Measurements from ENCODE around the gene FBXO42.

FBXO42 gene

GRCh38 chr1:16351994-16352841 is at the start of gene FBXO42:
FBXO42 (minus strand) TSS chr1:16352480; CDS start chr1:16315418, 37,062 bp downstream.
- peak; percentile 98 for DNase-seq (ENCODE audit: low spot score)

- DNase-seq (ENCODE audit: low spot score): no peak
Observed at GRCh38 chr1:16398371-16398953, 46.2 kb upstream of the FBXO42 start.

- DNase-seq (ENCODE audit: low spot score): no peak
Observed at GRCh38 chr1:16397120-16397519, 44.8 kb upstream of the FBXO42 start.

- no peak for DNase-seq (ENCODE audit: low spot score)
Observed at GRCh38 chr1:16396591-16396990, 44.3 kb upstream of the FBXO42 start.

GRCh38 chr1:16394977-16395376 is 42.7 kb upstream of the FBXO42 start:
- no peak for DNase-seq (ENCODE audit: low spot score)

GRCh38 chr1:16393570-16394521 is 41.6 kb upstream of the FBXO42 start:
- peak; percentile 37 for DNase-seq (ENCODE audit: low spot score)

GRCh38 chr1:16392740-16393569 is 40.7 kb upstream of the FBXO42 start:
- DNase-seq (ENCODE audit: low spot score): no peak

- DNase-seq (ENCODE audit: low spot score): no peak
Observed at GRCh38 chr1:16391411-16391810, 39.1 kb upstream of the FBXO42 start.

GRCh38 chr1:16387201-16388188 is 35.2 kb upstream of the FBXO42 start:
- DNase-seq (ENCODE audit: low spot score): peak; percentile 49

- DNase-seq (ENCODE audit: low spot score): no peak
Observed at GRCh38 chr1:16386454-16387113, 34.3 kb upstream of the FBXO42 start.

- DNase-seq (ENCODE audit: low spot score): no peak
Observed at GRCh38 chr1:16385659-16386453, 33.6 kb upstream of the FBXO42 start.

- DNase-seq (ENCODE audit: low spot score): no peak
Observed at GRCh38 chr1:16383888-16384287, 31.6 kb upstream of the FBXO42 start.

- no peak for DNase-seq (ENCODE audit: low spot score)
Observed at GRCh38 chr1:16380868-16381267, 28.6 kb upstream of the FBXO42 start.

- no peak for DNase-seq (ENCODE audit: low spot score)
Observed at GRCh38 chr1:16378443-16378842, 26.2 kb upstream of the FBXO42 start.

GRCh38 chr1:16376971-16377370 is 24.7 kb upstream of the FBXO42 start:
- no peak for DNase-seq (ENCODE audit: low spot score)

GRCh38 chr1:16375521-16376340 is 23.5 kb upstream of the FBXO42 start:
- no peak for DNase-seq (ENCODE audit: low spot score)

- no peak for DNase-seq (ENCODE audit: low spot score)
Observed at GRCh38 chr1:16374266-16374665, 22.0 kb upstream of the FBXO42 start.
